ENCODE measurements around the gene AGRN. TPM values are rescaled to one million over a fixed set of nuclear protein-coding genes. Genes with fewer than 3 reads are reported as not detected.

The AGRN gene
- polyA plus RNA-seq, 3 donors = 12.5 to 34.2 (median 21.5) TPM

DNA sequence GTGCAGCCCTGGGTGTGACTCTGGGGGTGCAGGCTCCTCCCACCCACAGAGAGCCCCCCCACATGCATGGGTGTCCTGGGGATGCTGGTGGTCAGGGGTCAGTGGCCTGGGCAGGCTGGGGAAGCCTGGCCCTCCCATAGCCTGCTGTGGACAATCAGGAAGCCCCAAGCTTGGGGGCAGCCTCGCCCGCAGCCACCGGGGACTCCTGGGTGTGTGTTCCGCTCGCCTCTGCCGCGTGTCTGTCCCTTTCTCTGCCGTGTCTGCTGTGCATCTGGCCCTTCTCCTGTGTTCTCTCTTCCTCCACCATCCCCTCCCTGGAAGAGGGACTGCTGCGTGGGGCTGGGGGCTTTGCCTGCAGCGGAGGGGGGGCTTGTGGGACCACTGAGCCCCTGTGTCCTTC, 22.9 kb downstream of the AGRN start:
- no peak overlapping the region for H3K27ac ChIP-seq (ENCODE audit: low read depth, low read length)
- 89 to 95% (median 91%) methylated on average over 8 to 10 of the region's 10 CpGs for WGBS, 3 donors

DNA sequence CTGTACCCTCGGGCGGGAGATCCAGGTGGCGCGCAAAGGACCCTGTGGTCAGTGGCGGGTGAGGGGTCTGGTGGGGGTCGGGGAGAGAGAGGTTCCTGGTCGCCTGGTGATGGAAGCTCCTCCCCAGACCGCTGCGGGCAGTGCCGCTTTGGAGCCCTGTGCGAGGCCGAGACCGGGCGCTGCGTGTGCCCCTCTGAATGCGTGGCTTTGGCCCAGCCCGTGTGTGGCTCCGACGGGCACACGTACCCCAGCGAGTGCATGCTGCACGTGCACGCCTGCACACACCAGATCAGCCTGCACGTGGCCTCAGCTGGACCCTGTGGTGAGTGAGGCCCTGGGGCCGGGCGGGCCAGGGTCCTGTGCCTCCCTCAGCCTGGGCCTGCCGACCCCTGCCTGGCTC, 23.5 kb downstream of the AGRN start:
- H3K27ac ChIP-seq (ENCODE audit: low read depth, low read length) = no peak overlapping the region
- WGBS, 3 donors = 94 to 97% (median 95%) methylated on average over 26 to 27 of the region's 27 CpGs

DNA sequence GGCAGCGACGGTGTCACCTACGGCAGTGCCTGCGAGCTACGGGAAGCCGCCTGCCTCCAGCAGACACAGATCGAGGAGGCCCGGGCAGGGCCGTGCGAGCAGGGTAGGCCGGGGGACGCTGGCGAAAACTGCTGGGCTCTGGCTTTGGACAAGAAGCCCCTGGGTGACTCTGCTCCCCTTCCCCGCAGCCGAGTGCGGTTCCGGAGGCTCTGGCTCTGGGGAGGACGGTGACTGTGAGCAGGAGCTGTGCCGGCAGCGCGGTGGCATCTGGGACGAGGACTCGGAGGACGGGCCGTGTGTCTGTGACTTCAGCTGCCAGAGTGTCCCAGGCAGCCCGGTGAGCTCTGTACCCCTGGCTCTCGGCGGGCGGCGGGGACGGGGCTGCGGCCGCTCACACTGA, 24.0 kb downstream of the AGRN start:
- WGBS, 3 donors = 96 to 98% (median 97%) methylated on average over 29 to 33 of the region's 33 CpGs
- no peak overlapping the region for H3K27ac ChIP-seq (ENCODE audit: low read depth, low read length)

DNA sequence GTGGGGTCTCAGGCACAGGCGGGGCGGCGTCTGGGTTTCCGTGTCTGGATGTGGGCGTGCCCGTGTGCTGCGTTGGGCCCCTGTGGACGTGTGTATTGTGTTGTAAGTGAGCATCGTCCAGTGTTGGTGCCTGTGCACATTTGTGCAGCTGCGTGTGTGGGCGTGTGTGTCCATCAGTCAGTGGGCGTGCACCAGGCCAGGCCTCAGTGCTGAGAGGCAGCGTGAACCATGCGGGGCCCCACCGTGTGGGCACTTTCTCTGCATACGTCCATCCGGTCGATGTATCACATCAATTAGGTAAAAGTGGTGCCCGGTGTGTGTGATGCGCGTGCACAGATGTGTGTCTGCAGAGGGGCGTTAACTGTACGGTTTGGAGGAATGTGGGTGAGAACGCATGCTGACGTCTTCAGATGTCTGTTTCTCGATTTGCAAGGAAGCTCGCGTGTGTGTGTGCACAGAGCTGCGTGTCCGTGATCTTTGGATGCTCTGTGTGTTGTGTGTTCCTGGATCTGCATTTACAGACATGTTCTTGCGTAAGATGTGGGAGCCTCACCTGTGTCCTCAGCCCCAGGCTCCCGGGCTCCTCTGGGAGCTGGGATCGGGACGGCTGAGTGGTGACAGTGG, 24.6 kb downstream of the AGRN start:
- no peak overlapping the region for H3K27ac ChIP-seq (ENCODE audit: low read depth, low read length)
- WGBS, 3 donors = 91 to 92% (median 92%) methylated on average over 34 of the region's 34 CpGs

DNA sequence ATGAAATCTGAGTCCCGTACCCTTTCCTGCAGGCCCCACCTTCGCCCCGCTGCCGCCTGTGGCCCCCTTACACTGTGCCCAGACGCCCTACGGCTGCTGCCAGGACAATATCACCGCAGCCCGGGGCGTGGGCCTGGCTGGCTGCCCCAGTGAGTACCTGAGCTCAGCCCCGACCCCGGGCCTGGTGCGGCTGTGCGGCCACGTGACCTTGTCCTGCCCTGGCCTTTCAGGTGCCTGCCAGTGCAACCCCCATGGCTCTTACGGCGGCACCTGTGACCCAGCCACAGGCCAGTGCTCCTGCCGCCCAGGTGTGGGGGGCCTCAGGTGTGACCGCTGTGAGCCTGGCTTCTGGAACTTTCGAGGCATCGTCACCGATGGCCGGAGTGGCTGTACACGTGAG, 25.2 kb downstream of the AGRN start:
- H3K27ac ChIP-seq (ENCODE audit: low read depth, low read length) = no peak overlapping the region
- 86 to 96% (median 95%) methylated on average over 23 of the region's 23 CpGs for WGBS, 3 donors

DNA sequence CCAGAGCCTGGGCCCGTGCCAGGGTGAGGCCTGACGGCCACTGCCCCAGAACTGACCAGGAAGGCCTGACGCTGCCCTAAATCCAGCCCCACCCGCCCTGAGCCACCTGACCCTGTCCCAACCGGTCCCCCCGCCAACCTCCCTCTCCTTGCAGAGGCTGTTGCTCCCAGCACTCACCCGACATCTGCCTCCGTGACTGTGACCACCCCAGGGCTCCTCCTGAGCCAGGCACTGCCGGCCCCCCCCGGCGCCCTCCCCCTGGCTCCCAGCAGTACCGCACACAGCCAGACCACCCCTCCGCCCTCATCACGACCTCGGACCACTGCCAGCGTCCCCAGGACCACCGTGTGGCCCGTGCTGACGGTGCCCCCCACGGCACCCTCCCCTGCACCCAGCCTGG, 26.3 kb downstream of the AGRN start:
- 93 to 97% (median 94%) methylated on average over 17 to 20 of the region's 20 CpGs for WGBS, 3 donors
- H3K27ac ChIP-seq (ENCODE audit: low read depth, low read length) = no peak overlapping the region

DNA sequence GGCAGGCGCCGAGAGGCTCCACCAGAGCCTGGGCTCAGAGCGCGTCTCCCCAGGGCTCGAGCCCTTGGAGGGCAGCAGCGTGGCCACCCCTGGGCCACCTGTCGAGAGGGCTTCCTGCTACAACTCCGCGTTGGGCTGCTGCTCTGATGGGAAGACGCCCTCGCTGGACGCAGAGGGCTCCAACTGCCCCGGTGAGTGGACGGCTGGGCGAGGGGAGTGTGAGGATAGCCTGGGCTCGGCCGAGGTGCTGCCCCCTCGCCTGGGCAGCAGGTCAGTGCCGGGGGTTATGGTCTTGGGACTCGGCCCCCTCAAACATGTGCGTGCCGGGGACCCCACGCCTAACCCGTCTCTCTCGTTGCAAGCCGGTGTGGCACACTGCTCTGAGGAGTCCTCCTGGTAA, 26.8 kb downstream of the AGRN start:
- no peak overlapping the region for H3K27ac ChIP-seq (ENCODE audit: low read depth, low read length)
- 93 to 98% (median 95%) methylated on average over 26 of the region's 26 CpGs for WGBS, 3 donors

DNA sequence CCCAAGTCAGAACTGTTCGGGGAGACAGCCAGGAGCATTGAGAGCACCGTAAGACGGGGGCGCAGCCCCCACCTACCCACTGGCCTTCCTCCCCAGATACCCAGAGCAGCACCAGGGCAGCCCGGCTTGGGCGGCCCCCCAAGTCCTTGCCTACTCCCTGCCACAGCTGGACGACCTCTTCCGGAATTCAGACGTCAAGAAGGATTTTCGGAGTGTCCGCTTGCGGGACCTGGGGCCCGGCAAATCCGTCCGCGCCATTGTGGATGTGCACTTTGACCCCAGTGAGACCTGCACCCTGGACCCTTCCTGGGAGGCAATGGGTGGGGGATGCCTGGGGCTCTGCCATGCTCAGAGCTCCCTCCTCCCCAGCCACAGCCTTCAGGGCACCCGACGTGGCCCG, 27.5 kb downstream of the AGRN start:
- 94 to 97% (median 96%) methylated on average over 19 of the region's 19 CpGs for WGBS, 3 donors
- no peak overlapping the region for H3K27ac ChIP-seq (ENCODE audit: low read depth, low read length)

DNA sequence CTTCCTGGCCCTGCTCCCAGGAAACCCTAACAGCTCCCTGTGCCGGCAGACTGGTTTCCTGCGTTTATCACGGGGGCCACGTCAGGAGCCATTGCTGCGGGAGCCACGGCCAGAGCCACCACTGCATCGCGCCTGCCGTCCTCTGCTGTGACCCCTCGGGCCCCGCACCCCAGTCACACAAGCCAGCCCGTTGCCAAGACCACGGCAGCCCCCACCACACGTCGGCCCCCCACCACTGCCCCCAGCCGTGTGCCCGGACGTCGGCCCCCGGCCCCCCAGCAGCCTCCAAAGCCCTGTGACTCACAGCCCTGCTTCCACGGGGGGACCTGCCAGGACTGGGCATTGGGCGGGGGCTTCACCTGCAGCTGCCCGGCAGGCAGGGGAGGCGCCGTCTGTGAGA, 28.0 kb downstream of the AGRN start:
- H3K27ac ChIP-seq (ENCODE audit: low read depth, low read length) = no peak overlapping the region
- 85 to 92% (median 91%) methylated on average over 20 to 25 of the region's 25 CpGs for WGBS, 3 donors

DNA sequence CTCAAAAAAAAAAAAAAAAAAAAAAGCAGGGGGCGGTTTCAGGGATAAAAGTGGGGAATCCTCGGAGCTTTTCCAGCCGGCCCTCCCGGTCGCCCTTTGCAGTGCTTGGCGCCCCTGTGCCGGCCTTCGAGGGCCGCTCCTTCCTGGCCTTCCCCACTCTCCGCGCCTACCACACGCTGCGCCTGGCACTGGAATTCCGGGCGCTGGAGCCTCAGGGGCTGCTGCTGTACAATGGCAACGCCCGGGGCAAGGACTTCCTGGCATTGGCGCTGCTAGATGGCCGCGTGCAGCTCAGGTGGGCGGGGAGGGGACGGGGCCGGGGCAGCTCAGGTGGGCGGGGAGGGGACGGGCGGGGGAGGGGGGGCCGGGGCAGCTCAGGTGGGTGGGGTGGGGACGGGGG, 28.8 kb downstream of the AGRN start:
- WGBS, 3 donors = 92 to 94% (median 92%) methylated on average over 18 to 24 of the region's 28 CpGs
- H3K27ac ChIP-seq (ENCODE audit: low read depth, low read length) = no peak overlapping the region

DNA sequence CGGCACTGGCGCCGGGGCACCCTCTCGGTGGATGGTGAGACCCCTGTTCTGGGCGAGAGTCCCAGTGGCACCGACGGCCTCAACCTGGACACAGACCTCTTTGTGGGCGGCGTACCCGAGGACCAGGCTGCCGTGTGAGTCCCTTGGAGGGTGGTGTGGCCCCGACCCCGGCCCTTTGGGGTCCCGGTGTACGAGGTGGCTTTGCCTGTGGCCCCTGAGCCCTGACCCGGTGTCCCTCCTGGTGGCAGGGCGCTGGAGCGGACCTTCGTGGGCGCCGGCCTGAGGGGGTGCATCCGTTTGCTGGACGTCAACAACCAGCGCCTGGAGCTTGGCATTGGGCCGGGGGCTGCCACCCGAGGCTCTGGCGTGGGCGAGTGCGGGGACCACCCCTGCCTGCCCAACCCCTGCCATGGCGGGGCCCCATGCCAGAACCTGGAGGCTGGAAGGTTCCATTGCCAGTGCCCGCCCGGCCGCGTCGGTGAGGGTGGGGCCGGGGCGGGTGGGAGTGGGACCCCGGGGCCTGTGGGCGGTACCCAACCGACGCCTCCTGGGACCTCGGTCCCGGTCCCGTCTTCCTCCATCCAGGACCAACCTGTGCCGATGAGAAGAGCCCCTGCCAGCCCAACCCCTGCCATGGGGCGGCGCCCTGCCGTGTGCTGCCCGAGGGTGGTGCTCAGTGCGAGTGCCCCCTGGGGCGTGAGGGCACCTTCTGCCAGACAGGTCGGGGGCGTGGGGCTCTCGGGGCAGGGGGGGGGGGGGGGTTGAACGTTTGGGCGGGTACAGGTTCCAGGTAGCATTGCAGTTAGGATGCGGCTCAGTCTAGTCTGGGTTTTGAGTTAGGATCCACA, 29.6 kb downstream of the AGRN start:
- WGBS, 3 donors = 93 to 95% (median 93%) methylated on average over 51 to 57 of the region's 57 CpGs

DNA sequence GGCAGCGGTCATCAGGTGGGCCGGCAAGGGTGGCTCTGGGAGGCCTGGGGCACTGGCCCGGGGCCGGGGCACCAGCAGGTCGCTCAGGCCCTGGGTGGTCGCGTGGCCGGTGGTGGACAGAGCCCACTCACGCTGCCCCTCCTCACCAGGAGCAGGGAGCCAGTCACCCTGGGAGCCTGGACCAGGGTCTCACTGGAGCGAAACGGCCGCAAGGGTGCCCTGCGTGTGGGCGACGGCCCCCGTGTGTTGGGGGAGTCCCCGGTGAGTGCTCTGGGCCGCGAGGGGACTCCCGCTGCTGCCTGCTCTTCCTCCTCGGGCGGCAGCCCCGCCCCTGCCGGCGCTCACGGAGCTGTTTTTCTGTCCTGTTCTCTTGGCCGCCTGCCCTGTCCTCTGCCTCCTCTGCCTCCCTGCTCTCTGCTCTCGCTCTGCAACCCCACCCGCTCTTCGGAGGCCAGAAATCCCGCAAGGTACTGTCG, 30.7 kb downstream of the AGRN start:
- 74 to 92% (median 85%) methylated on average over 30 to 32 of the region's 32 CpGs for WGBS, 3 donors
- no peak overlapping the region for H3K27ac ChIP-seq (ENCODE audit: low read depth, low read length)

More for the DNA sequence above, 29.6 kb downstream of the AGRN start:
- H3K27ac ChIP-seq (ENCODE audit: low read depth, low read length) = no peak overlapping the region

DNA sequence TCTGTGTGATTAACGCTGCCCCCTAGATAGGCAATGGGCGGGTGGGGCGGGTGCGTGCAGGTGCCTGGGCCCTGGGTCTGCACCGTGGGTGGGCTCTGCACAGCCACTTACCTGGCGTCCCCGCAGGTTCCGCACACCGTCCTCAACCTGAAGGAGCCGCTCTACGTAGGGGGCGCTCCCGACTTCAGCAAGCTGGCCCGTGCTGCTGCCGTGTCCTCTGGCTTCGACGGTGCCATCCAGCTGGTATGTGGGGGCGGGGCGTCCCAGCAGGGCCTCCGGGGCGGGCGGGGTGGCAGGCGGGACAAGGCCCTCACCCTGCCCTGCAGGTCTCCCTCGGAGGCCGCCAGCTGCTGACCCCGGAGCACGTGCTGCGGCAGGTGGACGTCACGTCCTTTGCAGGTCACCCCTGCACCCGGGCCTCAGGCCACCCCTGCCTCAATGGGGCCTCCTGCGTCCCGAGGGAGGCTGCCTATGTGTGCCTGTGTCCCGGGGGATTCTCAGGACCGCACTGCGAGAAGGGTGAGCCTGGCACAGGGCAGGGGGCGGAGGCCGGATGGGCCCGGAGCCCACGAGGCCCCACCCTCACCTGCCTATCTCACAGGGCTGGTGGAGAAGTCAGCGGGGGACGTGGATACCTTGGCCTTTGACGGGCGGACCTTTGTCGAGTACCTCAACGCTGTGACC, 31.3 kb downstream of the AGRN start:
- WGBS, 3 donors = 91 to 95% (median 92%) methylated on average over 46 of the region's 46 CpGs

DNA sequence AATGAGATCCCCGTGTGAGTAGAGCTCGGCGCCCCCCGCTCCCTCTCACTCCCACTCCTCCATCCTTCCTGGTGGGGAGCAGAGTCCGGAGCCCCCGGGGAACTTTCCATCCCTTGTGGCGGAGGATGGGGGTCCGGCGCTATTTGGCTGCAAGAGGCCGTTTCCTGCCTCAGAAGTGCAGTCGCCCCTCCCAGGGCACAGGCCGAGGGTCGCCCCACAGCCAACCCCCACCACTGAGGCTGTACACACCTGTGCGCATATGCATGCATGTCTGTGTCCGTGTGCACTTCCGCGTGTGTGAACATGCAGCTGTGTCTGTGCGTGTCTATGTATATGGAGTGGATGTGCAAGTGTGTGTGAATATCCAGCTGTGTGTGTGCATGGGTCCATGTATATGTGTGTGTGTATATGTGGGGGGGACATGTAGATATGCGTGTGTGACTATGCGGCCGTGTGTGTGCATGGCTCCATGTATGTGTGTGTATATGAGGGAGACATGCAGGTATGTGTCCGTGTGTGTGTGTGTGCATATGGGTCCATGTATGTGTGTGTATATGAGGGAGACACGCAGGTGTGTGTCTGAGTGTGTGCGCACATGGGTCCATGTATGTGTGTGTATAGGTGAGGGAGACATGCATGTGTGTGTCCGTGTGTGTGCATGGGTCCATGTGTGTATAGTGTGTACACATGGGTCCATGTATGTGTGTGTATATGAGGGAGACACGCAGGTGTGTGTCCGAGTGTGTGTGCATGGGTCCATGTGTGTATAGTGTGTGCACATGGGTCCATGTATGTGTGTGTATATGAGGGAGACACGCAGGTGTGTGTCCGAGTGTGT, 32.3 kb downstream of the AGRN start:
- no peak overlapping the region for H3K27ac ChIP-seq (ENCODE audit: low read depth, low read length)
- WGBS, 3 donors = 94 to 95% (median 94%) methylated on average over 29 of the region's 29 CpGs

More for the DNA sequence above, 31.3 kb downstream of the AGRN start:
- no peak overlapping the region for H3K27ac ChIP-seq (ENCODE audit: low read depth, low read length)

DNA sequence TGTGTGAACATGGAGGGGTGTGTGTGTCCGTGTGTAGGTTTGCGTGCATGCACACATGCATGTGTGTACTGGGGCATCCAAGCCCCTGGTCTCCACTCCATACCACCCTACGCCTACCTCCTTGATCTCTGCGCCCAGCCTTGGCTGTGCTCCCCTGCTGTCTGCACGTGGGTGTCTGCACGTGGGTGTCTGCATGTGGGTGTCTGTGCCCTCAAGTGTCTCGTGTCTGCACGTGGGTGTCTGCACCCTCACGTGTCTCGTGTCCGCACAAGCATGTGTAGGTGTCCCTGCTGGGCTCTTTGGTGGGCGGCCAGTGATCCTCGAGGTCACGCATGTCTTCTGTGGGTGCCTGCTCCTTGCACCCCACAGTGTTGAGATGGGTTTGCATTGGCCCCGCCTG, 33.1 kb downstream of the AGRN start:
- H3K27ac ChIP-seq (ENCODE audit: low read depth, low read length) = no peak overlapping the region
- WGBS, 3 donors = 92 to 95% (median 92%) methylated on average over 15 of the region's 15 CpGs

DNA sequence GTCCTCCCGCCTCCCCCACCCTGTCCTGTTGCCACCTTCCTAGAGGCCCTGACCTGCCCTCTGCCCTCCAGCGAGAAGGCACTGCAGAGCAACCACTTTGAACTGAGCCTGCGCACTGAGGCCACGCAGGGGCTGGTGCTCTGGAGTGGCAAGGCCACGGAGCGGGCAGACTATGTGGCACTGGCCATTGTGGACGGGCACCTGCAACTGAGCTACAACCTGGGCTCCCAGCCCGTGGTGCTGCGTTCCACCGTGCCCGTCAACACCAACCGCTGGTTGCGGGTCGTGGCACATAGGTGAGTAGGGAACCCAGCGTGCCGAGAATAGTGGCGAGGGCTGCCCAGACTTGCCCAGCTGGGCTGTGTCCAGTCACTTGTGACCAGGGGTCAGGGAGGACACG, 33.8 kb downstream of the AGRN start:
- H3K27ac ChIP-seq (ENCODE audit: low read depth, low read length) = no peak overlapping the region
- whole genome bisulfite sequencing, 3 donors = 96% methylated on average over 18 of the region's 18 CpGs

DNA sequence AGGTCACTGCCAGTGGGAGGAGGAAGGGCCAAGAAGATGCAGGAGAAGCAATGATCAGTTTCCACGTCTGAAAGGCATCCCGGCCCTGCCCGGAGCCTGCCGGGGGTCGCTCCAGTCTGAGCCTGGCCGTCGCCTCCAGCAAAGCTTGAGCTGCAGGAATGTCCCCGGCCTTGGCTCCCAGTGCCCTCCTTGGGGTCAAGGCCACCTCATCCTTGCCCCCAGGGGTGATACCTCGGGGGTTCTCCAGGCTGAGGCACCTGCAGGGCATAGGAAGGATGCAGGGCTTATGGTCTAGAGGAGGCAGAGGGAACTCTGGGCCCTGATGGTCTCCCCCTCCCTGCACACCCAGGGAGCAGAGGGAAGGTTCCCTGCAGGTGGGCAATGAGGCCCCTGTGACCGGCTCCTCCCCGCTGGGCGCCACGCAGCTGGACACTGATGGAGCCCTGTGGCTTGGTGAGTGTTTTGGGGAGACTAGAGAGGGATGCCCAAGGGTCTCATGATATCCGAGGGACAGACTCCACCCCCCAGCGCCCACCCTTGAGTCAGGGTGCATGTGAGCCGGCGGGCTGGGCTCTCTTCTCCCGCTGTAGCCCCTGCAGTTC, 34.3 kb downstream of the AGRN start:
- WGBS, 3 donors = 88 to 95% (median 90%) methylated on average over 17 to 18 of the region's 18 CpGs

DNA sequence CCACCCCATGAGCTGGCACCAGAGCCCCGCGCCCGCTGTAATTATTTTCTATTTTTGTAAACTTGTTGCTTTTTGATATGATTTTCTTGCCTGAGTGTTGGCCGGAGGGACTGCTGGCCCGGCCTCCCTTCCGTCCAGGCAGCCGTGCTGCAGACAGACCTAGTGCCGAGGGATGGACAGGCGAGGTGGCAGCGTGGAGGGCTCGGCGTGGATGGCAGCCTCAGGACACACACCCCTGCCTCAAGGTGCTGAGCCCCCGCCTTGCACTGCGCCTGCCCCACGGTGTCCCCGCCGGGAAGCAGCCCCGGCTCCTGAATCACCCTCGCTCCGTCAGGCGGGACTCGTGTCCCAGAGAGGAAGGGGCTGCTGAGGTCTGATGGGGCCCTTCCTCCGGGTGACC, 35.1 kb downstream of the AGRN start:
- WGBS, 3 donors = 89 to 92% (median 91%) methylated on average over 23 of the region's 23 CpGs
- no peak overlapping the region for H3K27ac ChIP-seq (ENCODE audit: low read depth, low read length)

More for the DNA sequence above, 34.3 kb downstream of the AGRN start:
- H3K27ac ChIP-seq (ENCODE audit: low read depth, low read length) = no peak overlapping the region
